GM23338 (cell line): ENCODE results near the gene NEK2. TPM values are rescaled to one million over a fixed set of nuclear protein-coding genes. Genes with fewer than 3 reads are reported as not detected.
A peak's percentile ranks its signal among the peaks of the same experiment; 100 is the strongest.

Experiments
- ATAC-seq: fragments of 200-7000 bp; cut with Tn5 transposase; 3 replicates; pipeline ENCODE4 v1.9.1; 2020
- DNase-seq: peaks from one replicate; pipeline ENCODE4 v3.0.0-alpha.2; 2015; ENCODE audit warnings: low spot score
- H2AFZ ChIP-seq: fragments of 200-600 bp; sonication (generic); 2 replicates; pipeline ENCODE4 v1.8.0; 2016; ENCODE audit warnings: antibody characterized with exemption, mild to moderate bottlenecking, moderate library complexity
- H3F3A ChIP-seq: fragments of 200-600 bp; sonication (generic); replicated peaks from 2 replicates; pipeline ENCODE4 v1.8.0; 2017; ENCODE audit warnings: antibody characterized with exemption, mixed run types, low read depth
- H3K27ac ChIP-seq: fragments of 200-600 bp; sonication (generic); 2 replicates; pipeline ENCODE4 v1.6.1; 2016; ENCODE audit warnings: low read depth
- H3K27me3 ChIP-seq: fragments of 200-600 bp; sonication (generic); 2 replicates; pipeline ENCODE4 v1.8.0; 2016; ENCODE audit warnings: mild to moderate bottlenecking, mixed run types, moderate library complexity; ENCODE audit not compliant: insufficient read depth
- H3K36me3 ChIP-seq: fragments of 200-600 bp; sonication (generic); 2 replicates; pipeline ENCODE4 v1.8.0; 2016; ENCODE audit warnings: mild to moderate bottlenecking; ENCODE audit not compliant: insufficient read depth
- H3K4me1 ChIP-seq: fragments of 200-600 bp; sonication (generic); 2 replicates; pipeline ENCODE4 v1.8.0; 2016; ENCODE audit warnings: mild to moderate bottlenecking, moderate library complexity; ENCODE audit not compliant: insufficient read depth
- H3K4me2 ChIP-seq: fragments of 200-600 bp; sonication (generic); 2 replicates; pipeline ENCODE4 v1.7.1; 2017; ENCODE audit warnings: mixed run types
- H3K4me3 ChIP-seq: fragments of 200-600 bp; sonication (generic); 2 replicates; pipeline ENCODE4 v1.6.1; 2016; ENCODE audit warnings: mixed run types
- H3K79me2 ChIP-seq: fragments of 200-600 bp; sonication (generic); replicated peaks from 2 replicates; pipeline ENCODE4 v1.8.0; 2017; ENCODE audit warnings: mild to moderate bottlenecking; ENCODE audit not compliant: insufficient read depth
- H3K9me2 ChIP-seq: fragments of 200-600 bp; sonication (generic); 2 replicates; pipeline ENCODE4 v1.8.0; 2017; ENCODE audit not compliant: insufficient read depth
- H4K20me1 ChIP-seq: fragments of 200-600 bp; sonication (generic); replicated peaks from 2 replicates; pipeline ENCODE4 v1.8.0; 2017; ENCODE audit warnings: mild to moderate bottlenecking; ENCODE audit not compliant: insufficient read depth
- H3K27ac Mint-ChIP-seq: 2 replicates; pipeline ENCODE4 v1.8.0; 2020; ENCODE audit warnings: inconsistent platforms, mild to moderate bottlenecking, moderate library complexity, mixed read lengths
- H3K27me3 Mint-ChIP-seq: 3 replicates; pipeline ENCODE4 v1.8.0; 2022; ENCODE audit warnings: low read depth, mild to moderate bottlenecking, moderate library complexity, mixed read lengths, inconsistent platforms; ENCODE audit not compliant: insufficient read depth, poor library complexity
- H3K36me3 Mint-ChIP-seq: 3 replicates; pipeline ENCODE4 v1.8.0; 2021; ENCODE audit warnings: low read depth, mild to moderate bottlenecking, inconsistent platforms, moderate library complexity, mixed read lengths
- H3K4me1 Mint-ChIP-seq: 3 replicates; pipeline ENCODE4 v1.8.0; 2020; ENCODE audit warnings: mild to moderate bottlenecking, inconsistent platforms, mixed read lengths
- H3K4me3 Mint-ChIP-seq: 3 replicates; pipeline ENCODE4 v1.8.0; 2021; ENCODE audit warnings: moderate library complexity, mild to moderate bottlenecking, inconsistent platforms, mixed read lengths
- H3K9me3 Mint-ChIP-seq: 3 replicates; pipeline ENCODE4 v1.8.0; 2020; ENCODE audit warnings: moderate library complexity, mild to moderate bottlenecking, inconsistent platforms, mixed read lengths
- CREB1 ChIP-seq: fragments of 250-450 bp; sonication (Bioruptor Pico); IDR thresholded peaks from 2 replicates; pipeline ENCODE4 v1.5.0; 2020; ENCODE audit warnings: low read depth, mild to moderate bottlenecking, moderate library complexity
- CTCF ChIP-seq, 2 experiments: fragments of 200-600 bp in 1 of 2; sonication (generic) in 1 of 2; conservative IDR thresholded peaks; 2 replicates each; pipeline versions ENCODE4 v1.5.1 to v1.6.1; 2016 to 2017; ENCODE audit warnings: antibody characterized with exemption in 2 of 2, low read depth in 2 of 2, mild to moderate bottlenecking in 2 of 2, moderate library complexity in 1 of 2
- ETS1 ChIP-seq: IDR thresholded peaks from 2 replicates; pipeline ENCODE4 v1.6.1; 2016; ENCODE audit warnings: antibody characterized with exemption
- EZH2phosphoT487 ChIP-seq: fragments of 200-600 bp; sonication (generic); IDR thresholded peaks from one replicate; pipeline ENCODE4 v1.8.1; 2018; ENCODE audit warnings: antibody characterized with exemption; ENCODE audit not compliant: unreplicated experiment
- JUNB ChIP-seq: IDR thresholded peaks from one replicate; pipeline ENCODE4 v1.6.1; 2016; ENCODE audit warnings: antibody characterized with exemption; ENCODE audit not compliant: unreplicated experiment
- NANOG ChIP-seq: IDR thresholded peaks from 2 replicates; pipeline ENCODE4 v1.6.1; 2016; ENCODE audit warnings: antibody characterized with exemption, borderline replicate concordance
- POLR2AphosphoS5 ChIP-seq: IDR thresholded peaks from 2 replicates; pipeline ENCODE4 v1.6.1; 2016; ENCODE audit warnings: antibody characterized with exemption, low read depth
- REST ChIP-seq: IDR thresholded peaks from one replicate; pipeline ENCODE4 v1.6.1; 2018; ENCODE audit warnings: antibody characterized with exemption; ENCODE audit not compliant: unreplicated experiment
- STAT1 ChIP-seq: IDR thresholded peaks from one replicate; pipeline ENCODE4 v1.6.1; 2016; ENCODE audit warnings: antibody characterized with exemption; ENCODE audit not compliant: unreplicated experiment
- ZNF114 ChIP-seq: fragments of 250-450 bp; sonication (Bioruptor Pico); IDR thresholded peaks from 2 replicates; pipeline ENCODE4 v1.5.0; 2020; ENCODE audit warnings: mild to moderate bottlenecking, moderate library complexity
- ZNF331 ChIP-seq: fragments of 250-450 bp; sonication (Bioruptor Pico); IDR thresholded peaks from 2 replicates; pipeline ENCODE4 v1.5.0; 2020; ENCODE audit warnings: low read depth, mild to moderate bottlenecking, moderate library complexity
- ZNF462 ChIP-seq: fragments of 250-450 bp; sonication (Bioruptor Pico); IDR thresholded peaks from 2 replicates; pipeline ENCODE4 v1.5.0; 2020; ENCODE audit warnings: mild to moderate bottlenecking, moderate library complexity
- polyA plus RNA-seq: library from polyadenylated mRNA; unstranded; fragments of >200 nt; fragmentation: Nextera tagmentation; extraction: Ambion mirVana; gene quantifications from 2 replicates; pipeline ENCODE4 v1.2.1, GENCODE V29; 2016
- total RNA-seq: library from RNA; depleted of rRNA; stranded (reverse); fragments of >200 nt; shearing (Covaris generic); gene quantifications from 2 replicates; pipeline ENCODE4 v1.2.3, GENCODE V29; 2014

NEK2 gene
- total and polyA plus RNA-seq, 2 experiments from 2014 or later: 17.0 to 24.9 TPM

- H3K4me2 ChIP-seq: no peak overlapping the region
- no peaks in the 10 kb centered on the region for H4K20me1 ChIP-seq
- H3K27ac Mint-ChIP-seq: no peak overlapping the region
- no peaks in the 10 kb centered on the region for H3K36me3 Mint-ChIP-seq
- H3K9me2 ChIP-seq: no peaks in the 10 kb centered on the region
- H3F3A ChIP-seq: no peaks in the 10 kb centered on the region
- H3K4me1 ChIP-seq: no peaks in the 10 kb centered on the region
- peaks cover 4% of the 10 kb centered on the region for H3K27me3 Mint-ChIP-seq
- no peak for DNase-seq
- no peaks in the 10 kb centered on the region for H3K27me3 ChIP-seq
- no peak overlapping the region for H3K27ac ChIP-seq
- no peak for ATAC-seq
- H3K79me2 ChIP-seq: no peaks in the 10 kb centered on the region
- H3K36me3 ChIP-seq: no peaks in the 10 kb centered on the region
- peaks cover 12% of the 10 kb centered on the region; the same call in 2 of the 3 replicates for H3K4me1 Mint-ChIP-seq
- TF ChIP-seq ZNF114 (no peak), CTCF (conservative IDR thresholded peaks at IDR 0.05; ENCODE audit: low read depth in 2 of 2) (no peak), CREB1 (CRISPR knock-in tag) (no peak), EZH2phosphoT487 (no peak), ETS1 (no peak), ZNF331 (CRISPR knock-in tag) (no peak), STAT1 (no peak), JUNB (no peak), NANOG (no peak), POLR2AphosphoS5 (no peak), ZNF462 (CRISPR knock-in tag) (no peak), REST (no peak)
- no peaks in the 10 kb centered on the region for H3K9me3 Mint-ChIP-seq
- H3K4me3 Mint-ChIP-seq: no peak overlapping the region
- no peak overlapping the region for H3K4me3 ChIP-seq
- peak overlapping the region; percentile 80; the same call in 1 of the 2 replicates for H2AFZ ChIP-seq
Observed at GRCh38 chr1:211639475-211640300, 35.7 kb downstream of the NEK2 start.
